ENCODE data around the gene GABRB2.
"Not testable (repeated sequence)": the region's sequence is repeated elsewhere in the genome, so short reads cannot be mapped to it uniquely, and the experiment has no call there.

Gene GABRB2

DNA sequence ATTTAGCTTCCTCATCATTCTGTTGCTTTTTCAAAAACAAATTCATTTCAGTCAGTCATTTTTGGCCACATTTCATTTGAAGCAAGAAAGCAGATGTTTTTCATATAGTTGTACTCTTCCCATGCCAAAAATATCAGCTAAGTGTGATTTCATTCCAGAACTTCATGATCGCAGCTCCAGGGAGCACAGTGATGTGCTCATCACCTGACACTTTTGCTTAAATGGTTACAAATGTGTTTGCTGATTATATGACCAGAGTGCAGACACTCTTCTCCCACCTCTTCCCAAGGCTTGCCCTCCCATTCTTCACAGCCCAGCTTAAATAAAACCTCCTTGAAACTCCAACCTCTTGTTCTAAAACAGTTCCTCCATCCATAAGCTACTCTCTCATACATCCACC, 32.6 kb downstream of the GABRB2 start (continued):
- TF ChIP-seq, protein P1, sequence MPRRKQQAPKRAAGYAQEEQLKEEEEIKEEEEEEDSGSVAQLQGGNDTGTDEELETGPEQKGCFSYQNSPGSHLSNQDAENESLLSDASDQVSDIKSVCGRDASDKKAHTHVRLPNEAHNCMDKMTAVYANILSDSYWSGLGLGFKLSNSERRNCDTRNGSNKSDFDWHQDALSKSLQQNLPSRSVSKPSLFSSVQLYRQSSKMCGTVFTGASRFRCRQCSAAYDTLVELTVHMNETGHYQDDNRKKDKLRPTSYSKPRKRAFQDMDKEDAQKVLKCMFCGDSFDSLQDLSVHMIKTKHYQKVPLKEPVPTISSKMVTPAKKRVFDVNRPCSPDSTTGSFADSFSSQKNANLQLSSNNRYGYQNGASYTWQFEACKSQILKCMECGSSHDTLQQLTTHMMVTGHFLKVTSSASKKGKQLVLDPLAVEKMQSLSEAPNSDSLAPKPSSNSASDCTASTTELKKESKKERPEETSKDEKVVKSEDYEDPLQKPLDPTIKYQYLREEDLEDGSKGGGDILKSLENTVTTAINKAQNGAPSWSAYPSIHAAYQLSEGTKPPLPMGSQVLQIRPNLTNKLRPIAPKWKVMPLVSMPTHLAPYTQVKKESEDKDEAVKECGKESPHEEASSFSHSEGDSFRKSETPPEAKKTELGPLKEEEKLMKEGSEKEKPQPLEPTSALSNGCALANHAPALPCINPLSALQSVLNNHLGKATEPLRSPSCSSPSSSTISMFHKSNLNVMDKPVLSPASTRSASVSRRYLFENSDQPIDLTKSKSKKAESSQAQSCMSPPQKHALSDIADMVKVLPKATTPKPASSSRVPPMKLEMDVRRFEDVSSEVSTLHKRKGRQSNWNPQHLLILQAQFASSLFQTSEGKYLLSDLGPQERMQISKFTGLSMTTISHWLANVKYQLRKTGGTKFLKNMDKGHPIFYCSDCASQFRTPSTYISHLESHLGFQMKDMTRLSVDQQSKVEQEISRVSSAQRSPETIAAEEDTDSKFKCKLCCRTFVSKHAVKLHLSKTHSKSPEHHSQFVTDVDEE (CRISPR knock-in tag; IDR thresholded peaks at IDR 0.05) = no peak

DNA sequence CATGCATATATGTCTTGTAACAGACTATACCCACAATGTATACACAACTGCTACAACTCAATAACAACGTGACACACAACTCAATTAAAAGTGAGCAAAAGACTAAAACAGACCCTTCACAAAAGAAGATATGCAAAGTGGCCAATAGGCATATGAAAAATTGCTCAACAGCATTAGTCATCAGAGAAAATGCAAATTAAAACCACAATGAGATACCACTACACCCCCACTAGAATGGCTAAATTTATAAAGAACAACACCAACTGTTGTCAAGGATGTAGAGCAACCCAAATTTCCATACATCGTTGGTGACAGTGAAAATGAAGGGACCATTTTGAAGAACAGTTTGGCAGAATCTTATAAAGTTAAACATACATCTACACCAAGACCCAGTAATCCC, 38.9 kb downstream of the GABRB2 start:
- TF ChIP-seq PPARA (CRISPR knock-in tag; IDR thresholded peaks at IDR 0.05; ENCODE audit: borderline replicate concordance) = no peak
- TF ChIP-seq ISL1 (CRISPR knock-in tag; IDR thresholded peaks at IDR 0.05) = no peak
- TF ChIP-seq CSDC2 (CRISPR knock-in tag; IDR thresholded peaks at IDR 0.05) = no peak
- TF ChIP-seq ZC3H10 (CRISPR knock-in tag; IDR thresholded peaks at IDR 0.05) = no peak
- TF ChIP-seq OSR1 (CRISPR knock-in tag; IDR thresholded peaks at IDR 0.05) = no peak
- TF ChIP-seq TOX (CRISPR knock-in tag; IDR thresholded peaks at IDR 0.05; ENCODE audit: borderline replicate concordance) = no peak
- no peak for TF ChIP-seq GLIS3 (CRISPR knock-in tag; IDR thresholded peaks at IDR 0.05)
- TF ChIP-seq ARNTL (CRISPR knock-in tag; IDR thresholded peaks at IDR 0.05; ENCODE audit: borderline replicate concordance, low read depth) = no peak
- TF ChIP-seq ZFP30 (CRISPR knock-in tag; IDR thresholded peaks at IDR 0.05) = no peak
- no peak for TF ChIP-seq ZNF70 (CRISPR knock-in tag; IDR thresholded peaks at IDR 0.05)
- TF ChIP-seq ESRRG (CRISPR knock-in tag; IDR thresholded peaks at IDR 0.05) = no peak
- TF ChIP-seq, protein P1 (CRISPR knock-in tag; IDR thresholded peaks at IDR 0.05) = no peak
- TF ChIP-seq, protein P2, sequence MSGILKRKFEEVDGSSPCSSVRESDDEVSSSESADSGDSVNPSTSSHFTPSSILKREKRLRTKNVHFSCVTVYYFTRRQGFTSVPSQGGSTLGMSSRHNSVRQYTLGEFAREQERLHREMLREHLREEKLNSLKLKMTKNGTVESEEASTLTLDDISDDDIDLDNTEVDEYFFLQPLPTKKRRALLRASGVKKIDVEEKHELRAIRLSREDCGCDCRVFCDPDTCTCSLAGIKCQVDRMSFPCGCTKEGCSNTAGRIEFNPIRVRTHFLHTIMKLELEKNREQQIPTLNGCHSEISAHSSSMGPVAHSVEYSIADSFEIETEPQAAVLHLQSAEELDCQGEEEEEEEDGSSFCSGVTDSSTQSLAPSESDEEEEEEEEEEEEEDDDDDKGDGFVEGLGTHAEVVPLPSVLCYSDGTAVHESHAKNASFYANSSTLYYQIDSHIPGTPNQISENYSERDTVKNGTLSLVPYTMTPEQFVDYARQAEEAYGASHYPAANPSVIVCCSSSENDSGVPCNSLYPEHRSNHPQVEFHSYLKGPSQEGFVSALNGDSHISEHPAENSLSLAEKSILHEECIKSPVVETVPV (CRISPR knock-in tag; IDR thresholded peaks at IDR 0.05) = no peak
- TF ChIP-seq ZNF8 (CRISPR knock-in tag; IDR thresholded peaks at IDR 0.05) = no peak
- TF ChIP-seq RARB (CRISPR knock-in tag; IDR thresholded peaks at IDR 0.05) = no peak
- TF ChIP-seq, protein P3, sequence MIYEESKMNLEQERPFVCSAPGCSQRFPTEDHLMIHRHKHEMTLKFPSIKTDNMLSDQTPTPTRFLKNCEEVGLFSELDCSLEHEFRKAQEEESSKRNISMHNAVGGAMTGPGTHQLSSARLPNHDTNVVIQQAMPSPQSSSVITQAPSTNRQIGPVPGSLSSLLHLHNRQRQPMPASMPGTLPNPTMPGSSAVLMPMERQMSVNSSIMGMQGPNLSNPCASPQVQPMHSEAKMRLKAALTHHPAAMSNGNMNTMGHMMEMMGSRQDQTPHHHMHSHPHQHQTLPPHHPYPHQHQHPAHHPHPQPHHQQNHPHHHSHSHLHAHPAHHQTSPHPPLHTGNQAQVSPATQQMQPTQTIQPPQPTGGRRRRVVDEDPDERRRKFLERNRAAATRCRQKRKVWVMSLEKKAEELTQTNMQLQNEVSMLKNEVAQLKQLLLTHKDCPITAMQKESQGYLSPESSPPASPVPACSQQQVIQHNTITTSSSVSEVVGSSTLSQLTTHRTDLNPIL (CRISPR knock-in tag; IDR thresholded peaks at IDR 0.05; ENCODE audit: low read depth) = no peak
- TF ChIP-seq ZFP3 (CRISPR knock-in tag; IDR thresholded peaks at IDR 0.05) = no peak
- no peak for TF ChIP-seq BACH2 (CRISPR knock-in tag; IDR thresholded peaks at IDR 0.05; ENCODE audit: borderline replicate concordance)
- no peak for ATAC-seq

DNA sequence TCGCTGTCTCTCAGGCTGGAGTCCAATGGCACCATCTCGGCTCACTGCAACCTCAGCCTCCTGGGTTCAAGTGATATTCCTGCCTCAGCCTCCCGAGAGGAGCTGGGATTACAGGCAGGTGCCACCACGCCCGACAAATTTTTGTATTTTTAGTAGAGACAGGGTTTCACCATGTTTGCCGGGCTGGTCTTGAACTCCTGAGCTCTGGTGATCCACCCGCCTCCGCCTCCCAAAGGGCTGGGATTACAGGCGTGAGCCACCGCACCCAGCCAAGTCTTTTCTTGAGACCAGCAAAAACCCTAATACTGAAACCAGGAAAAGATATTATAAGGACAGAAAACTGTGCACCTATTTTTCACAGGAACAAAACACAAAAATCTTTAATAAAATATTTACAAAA, 41.4 kb downstream of the GABRB2 start:
- not testable (repeated sequence) for ATAC-seq

DNA sequence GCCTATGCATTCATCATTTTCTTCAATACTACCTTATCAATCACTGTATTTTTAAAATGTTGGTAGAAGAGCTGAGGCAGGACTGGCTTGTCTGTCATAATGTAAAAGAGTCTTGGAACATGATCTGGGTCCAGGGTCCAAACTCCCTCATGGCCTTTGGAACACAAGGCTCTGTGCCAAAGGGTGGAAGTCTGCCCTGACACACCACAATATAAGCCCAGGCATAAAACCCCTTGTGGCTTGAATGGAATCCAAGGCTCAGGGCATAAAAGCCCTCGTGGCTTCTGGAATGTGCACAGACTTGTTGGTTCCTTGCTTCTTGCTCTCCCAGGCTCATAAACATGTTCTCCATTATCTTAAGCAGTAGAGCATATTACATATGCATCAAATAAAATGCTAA, 48.0 kb downstream of the GABRB2 start:
- TF ChIP-seq ZNF8 (CRISPR knock-in tag; IDR thresholded peaks at IDR 0.05) (no peak), ZNF565 (CRISPR knock-in tag; conservative IDR thresholded peaks at IDR 0.05; ENCODE audit: low read depth) (no peak), TOX (CRISPR knock-in tag; IDR thresholded peaks at IDR 0.05; ENCODE audit: borderline replicate concordance) (no peak), PPARA (CRISPR knock-in tag; IDR thresholded peaks at IDR 0.05; ENCODE audit: borderline replicate concordance) (no peak)
- no peak for ATAC-seq

DNA sequence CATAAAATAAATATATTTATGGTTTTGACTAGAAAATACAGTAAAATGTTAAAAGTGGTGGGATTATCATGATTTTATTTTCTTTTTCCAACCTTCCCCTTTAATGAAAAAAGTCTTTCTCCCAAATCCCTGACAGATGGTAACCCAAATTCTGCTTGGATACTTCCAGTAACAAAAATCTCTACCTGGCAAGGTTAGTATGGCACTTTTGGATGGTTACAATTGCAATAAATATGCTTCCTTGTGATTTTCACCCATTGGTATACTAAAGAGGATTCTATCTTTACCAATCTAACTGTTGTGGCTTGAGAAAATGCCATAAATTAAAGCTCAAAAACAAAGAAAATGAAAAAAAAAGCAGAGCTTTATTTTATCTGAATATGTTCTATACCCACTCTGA, 62.8 kb downstream of the GABRB2 start:
- ATAC-seq = no peak
- TF ChIP-seq, protein P1 (CRISPR knock-in tag; IDR thresholded peaks at IDR 0.05) = no peak
- TF ChIP-seq, protein P2 (CRISPR knock-in tag; IDR thresholded peaks at IDR 0.05) = no peak
- TF ChIP-seq, protein P4, sequence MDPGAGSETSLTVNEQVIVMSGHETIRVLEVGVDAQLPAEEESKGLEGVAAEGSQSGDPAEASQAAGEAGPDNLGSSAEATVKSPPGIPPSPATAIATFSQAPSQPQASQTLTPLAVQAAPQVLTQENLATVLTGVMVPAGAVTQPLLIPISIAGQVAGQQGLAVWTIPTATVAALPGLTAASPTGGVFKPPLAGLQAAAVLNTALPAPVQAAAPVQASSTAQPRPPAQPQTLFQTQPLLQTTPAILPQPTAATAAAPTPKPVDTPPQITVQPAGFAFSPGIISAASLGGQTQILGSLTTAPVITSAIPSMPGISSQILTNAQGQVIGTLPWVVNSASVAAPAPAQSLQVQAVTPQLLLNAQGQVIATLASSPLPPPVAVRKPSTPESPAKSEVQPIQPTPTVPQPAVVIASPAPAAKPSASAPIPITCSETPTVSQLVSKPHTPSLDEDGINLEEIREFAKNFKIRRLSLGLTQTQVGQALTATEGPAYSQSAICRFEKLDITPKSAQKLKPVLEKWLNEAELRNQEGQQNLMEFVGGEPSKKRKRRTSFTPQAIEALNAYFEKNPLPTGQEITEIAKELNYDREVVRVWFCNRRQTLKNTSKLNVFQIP (CRISPR knock-in tag; IDR thresholded peaks at IDR 0.05; ENCODE audit: borderline replicate concordance, low read depth) = no peak
- TF ChIP-seq ZFP30 (CRISPR knock-in tag; IDR thresholded peaks at IDR 0.05) (no peak), ISL1 (CRISPR knock-in tag; IDR thresholded peaks at IDR 0.05) (no peak), ZNF565 (CRISPR knock-in tag; conservative IDR thresholded peaks at IDR 0.05; ENCODE audit: low read depth) (no peak), ZNF70 (CRISPR knock-in tag; IDR thresholded peaks at IDR 0.05) (no peak), GLIS3 (CRISPR knock-in tag; IDR thresholded peaks at IDR 0.05) (no peak), ZFP3 (CRISPR knock-in tag; IDR thresholded peaks at IDR 0.05) (no peak)
